CD4-positive, alpha-beta T cell treated with Interleukin-6 for 4 hours (primary cell): ENCODE data around the gene DOHH.
"Not testable (repeated sequence)": the region's sequence is repeated elsewhere in the genome, so short reads cannot be mapped to it uniquely, and the experiment has no call there.

Experiments used
- DNase-seq: peaks from one replicate; pipeline ENCODE4 v3.0.0-alpha.2; 2020; ENCODE audit warnings: mixed read lengths

Gene DOHH

DNA sequence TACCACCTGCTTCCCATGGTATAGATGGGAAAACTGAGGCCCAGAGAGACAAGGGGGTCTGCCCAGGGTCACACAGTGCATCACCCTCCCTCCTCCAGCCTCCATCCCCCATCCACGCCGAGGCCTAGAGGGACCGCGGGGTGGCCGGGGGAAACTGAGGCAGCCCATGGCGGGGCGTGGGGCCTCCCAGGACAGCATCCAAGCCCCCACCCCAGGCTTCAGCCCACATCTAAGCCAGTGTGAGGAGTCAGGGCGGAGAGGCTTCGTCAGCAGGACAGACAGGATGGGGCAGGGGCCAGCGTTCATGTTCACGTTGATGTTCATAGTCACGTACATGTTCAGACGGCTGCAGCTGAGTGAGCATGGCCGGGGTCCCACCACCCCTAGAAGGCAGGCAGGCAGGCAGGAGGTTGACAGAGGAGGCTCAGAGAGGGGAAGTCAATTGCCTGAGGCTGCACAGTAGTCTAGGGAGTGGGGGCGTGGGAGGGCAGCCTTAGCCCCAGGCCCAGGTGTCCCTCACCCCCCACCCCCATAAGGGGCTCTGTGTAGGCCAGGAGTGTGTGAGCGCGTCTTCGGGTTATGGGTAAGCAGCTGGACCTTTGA lies 43.4 kb downstream of the DOHH start:
- no peak for DNase-seq

- no peak for DNase-seq
Measured at GRCh38 chr19:3455960-3456601, 44.4 kb downstream of the DOHH start.

DNA sequence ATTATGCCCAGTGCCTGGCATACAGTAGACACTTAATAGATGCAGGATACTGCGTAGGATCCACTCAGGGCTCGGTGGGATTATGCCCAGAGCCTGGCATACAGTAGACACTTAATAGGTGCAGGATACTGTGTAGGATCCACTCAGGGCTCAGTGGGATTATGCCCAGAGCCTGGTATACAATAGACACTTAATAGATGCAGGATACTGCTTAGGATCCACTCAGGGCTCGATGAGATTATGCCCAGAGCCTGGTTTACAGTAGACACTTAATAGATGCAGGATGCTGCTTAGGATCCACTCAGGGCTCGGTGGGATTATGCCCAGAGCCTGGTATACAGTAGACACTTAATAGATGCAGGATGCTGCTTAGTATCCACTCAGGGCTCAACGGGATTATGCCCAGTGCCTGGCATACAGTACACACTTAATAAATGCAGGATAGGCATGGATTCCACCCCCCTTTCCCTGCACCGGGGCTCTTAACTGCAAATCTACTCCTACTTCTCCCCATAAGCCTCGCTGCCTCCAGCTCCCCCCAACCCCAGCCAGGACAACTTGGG lies 45.0 kb downstream of the DOHH start:
- no peak for DNase-seq

- no peak for DNase-seq
Measured at GRCh38 chr19:3454656-3455392, 45.6 kb downstream of the DOHH start.

DNA sequence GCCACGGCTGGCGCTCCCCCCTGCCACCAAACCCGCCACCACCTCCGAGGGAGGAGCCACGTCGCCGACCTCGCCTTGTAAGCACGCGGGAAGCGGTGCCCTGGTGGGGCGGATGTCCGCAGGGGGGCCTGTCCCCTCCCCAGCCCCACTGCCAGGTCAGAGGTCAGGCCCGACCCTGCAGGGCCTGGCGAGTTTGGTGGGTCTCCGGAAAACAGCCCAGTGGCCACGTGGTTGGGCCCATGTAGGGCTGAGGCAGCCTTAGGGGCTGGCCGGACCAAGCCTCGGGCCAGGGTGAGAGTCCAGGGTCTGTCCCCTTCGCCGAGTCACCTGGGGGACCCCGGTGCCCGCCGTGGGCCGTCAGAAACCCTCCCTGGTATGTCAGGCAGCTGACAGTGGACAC lies 46.6 kb downstream of the DOHH start:
- DNase-seq: no peak

- DNase-seq: not testable (repeated sequence)
Measured at GRCh38 chr19:3452942-3453214, 47.6 kb downstream of the DOHH start.

- no peak for DNase-seq
Measured at GRCh38 chr19:3452171-3452941, 48.1 kb downstream of the DOHH start.

GRCh38 chr19:3451451-3451866 lies 49.0 kb downstream of the DOHH start:
- DNase-seq: no peak

- no peak for DNase-seq
Measured at GRCh38 chr19:3450796-3451411, 49.6 kb downstream of the DOHH start.

DNA sequence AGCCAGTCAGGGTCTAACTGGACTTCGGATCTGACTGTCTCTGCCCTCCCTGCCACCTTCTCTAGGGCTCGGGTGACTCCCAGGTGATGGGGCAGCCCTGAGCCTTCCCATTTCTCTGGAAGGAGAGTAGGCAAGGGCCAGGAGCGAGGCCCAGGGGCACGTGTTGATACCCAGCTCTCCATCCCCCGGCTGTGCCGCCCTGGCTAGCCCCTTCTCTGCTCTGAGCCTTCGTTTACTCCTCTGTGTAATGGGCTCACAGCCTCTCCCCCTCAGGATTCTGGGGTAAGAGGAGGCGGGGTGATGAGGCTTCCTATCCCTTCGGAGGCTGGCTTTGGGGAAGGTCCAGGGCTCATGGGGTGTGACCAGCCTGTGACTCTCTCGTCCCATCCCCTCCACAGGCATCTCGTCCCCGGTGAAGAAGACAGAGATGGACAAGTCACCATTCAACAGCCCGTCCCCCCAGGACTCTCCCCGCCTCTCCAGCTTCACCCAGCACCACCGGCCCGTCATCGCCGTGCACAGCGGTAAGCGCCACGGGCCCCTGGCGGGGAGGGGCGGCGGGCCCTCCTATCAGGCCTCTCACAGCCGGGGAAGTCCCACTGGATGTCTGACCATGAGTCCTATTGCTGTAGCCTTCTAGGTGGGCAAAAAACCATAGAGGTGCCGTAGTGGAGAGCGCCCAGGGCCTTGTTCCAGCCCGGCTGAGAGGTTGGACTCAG lies 51.7 kb downstream of the DOHH start:
- no peak for DNase-seq

DNA sequence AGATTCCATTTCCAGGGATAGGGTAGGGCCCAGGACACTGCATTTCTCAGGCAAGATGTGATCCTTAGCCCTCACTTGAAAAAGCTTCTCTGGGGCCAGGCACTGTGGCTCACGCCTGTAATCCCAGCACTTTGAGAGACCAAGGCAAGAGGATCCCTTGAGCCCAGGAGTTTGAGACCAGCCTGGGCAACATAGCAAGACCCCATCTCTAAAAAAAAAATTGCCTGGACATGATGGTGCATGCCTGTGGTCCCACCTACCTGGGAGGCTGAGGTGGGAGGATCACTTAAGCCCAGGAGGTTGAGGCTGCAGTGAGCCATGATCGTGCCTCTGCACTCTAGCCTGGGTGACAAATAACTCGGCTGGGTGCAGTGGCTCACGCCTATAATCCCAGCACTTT lies 53.8 kb downstream of the DOHH start:
- DNase-seq: not testable (repeated sequence)

GRCh38 chr19:3444695-3445234 lies 55.7 kb downstream of the DOHH start:
- DNase-seq: no peak

DNA sequence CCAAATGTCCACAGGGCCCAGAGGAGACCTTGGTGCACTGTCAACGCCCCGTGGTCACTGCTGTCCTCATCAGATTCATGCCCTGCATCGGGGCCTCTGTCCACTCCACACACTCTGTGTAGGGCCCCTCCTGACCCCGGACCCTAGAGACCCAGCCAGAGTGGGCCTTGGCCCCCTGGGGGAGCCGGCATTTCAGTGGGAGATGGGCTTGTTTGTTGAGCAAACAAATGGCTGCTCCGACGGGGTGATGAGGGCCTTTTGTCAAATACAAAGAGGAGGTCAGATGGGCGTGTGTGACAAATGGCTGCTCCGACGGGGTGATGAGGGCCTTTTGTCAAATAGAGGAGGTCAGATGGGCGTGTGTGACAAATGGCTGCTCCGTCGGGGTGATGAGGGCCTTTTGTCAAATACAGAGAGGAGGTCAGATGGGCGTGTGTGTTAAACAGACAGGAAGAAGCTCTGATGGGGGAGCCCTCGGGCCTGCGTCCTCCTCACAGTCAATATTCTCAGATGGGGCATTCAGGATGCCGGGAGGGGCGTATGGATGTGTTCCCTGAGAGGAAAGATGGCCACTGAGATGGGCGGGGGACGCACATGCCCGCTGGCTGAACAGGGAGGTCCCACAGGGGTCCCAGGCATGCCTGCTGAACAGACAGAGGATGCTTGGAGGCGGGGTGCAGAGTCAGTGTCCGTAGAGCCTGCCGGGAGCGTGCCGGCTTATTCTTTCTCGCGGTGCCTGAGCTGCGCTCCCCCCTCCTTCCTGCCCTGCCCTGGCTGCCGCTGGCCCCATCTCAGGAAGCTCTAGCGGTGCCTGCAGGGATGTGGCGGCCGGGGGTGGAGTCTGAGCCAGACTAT lies 56.4 kb downstream of the DOHH start:
- DNase-seq: no peak

GRCh38 chr19:3442487-3443071 lies 57.9 kb downstream of the DOHH start:
- DNase-seq: no peak

DNA sequence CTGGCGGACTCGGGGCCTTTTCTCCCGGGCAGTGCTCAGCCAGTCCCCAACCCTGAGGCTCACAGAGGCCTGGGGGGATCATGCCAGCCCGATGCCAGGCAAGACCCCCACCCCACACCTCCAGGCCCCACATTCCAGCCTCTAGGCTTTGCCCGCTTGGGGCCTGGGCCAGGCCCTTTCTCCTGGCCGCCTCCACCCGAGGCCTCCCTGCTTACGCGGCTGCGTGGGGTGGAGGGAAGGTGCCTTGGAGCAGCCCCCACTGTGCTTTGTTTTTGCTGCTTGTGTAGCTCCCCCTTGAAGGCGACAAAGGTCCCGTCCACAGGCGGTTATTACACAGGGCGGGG lies 58.5 kb downstream of the DOHH start:
- DNase-seq: no peak

- DNase-seq: no peak
Measured at GRCh38 chr19:3441089-3441985, 59.1 kb downstream of the DOHH start.
